H1 (cell line): Measurements from ENCODE around the gene ANKRD40. TPM values are rescaled to one million over a fixed set of nuclear protein-coding genes. Genes with fewer than 3 reads are reported as not detected.

Source experiments
- CTCF ChIA-PET: fragments of 300-600 bp; sonication (Branson Sonifier 250); formaldehyde crosslinking; loops from one replicate; lab custom pipeline; 2021; ENCODE audit not compliant: partially characterized antibody; lab: Charles Lee
- POLR2A ChIA-PET: fragments of 300-600 bp; sonication (Branson Sonifier 250); formaldehyde crosslinking; loops from one replicate; lab custom pipeline; 2021; ENCODE audit warnings: inconsistent platforms; ENCODE audit not compliant: partially characterized antibody; lab: Charles Lee
- DNase-seq, 2 experiments: peaks; one replicate each; pipeline versions ENCODE4 v3.0.0 to v3.0.0-alpha.2; 2010 to 2022; ENCODE audit warnings: low spot score in 2 of 2, low read depth in 1 of 2, mixed read lengths in 1 of 2
- FAIRE-seq: peaks from 2 replicates; lab custom pipeline; 2011; peaks lifted over from hg19 to GRCh38; lab: Jason Lieb, UNC
- H2AFZ ChIP-seq: 2 replicates; pipeline ENCODE4 v1.8.1; 2012; ENCODE audit warnings: low read length, inconsistent platforms
- H2AK5ac ChIP-seq: 2 replicates; pipeline ENCODE4 v1.6.1; 2013; ENCODE audit warnings: low read depth, low read length
- H2BK120ac ChIP-seq: replicated peaks from 2 replicates; pipeline ENCODE3; 2013; ENCODE audit warnings: low read depth, low read length, inconsistent platforms
- H2BK12ac ChIP-seq: 2 replicates; pipeline ENCODE4 v1.6.1; 2013; ENCODE audit warnings: low read depth, low read length
- H2BK15ac ChIP-seq: 2 replicates; pipeline ENCODE4 v1.6.1; 2013; ENCODE audit warnings: low read length
- H2BK20ac ChIP-seq: 2 replicates; pipeline ENCODE4 v1.6.1; 2013; ENCODE audit warnings: low read length
- H2BK5ac ChIP-seq: 2 replicates; pipeline ENCODE4 v1.6.1; 2013; ENCODE audit warnings: low read depth, low read length
- H3K14ac ChIP-seq: 2 replicates; pipeline ENCODE4 v1.6.1; 2013; ENCODE audit warnings: inconsistent platforms; ENCODE audit not compliant: insufficient read length
- H3K18ac ChIP-seq: 2 replicates; pipeline ENCODE4 v1.6.1; 2013; ENCODE audit warnings: low read length; ENCODE audit errors: extremely low read depth
- H3K23ac ChIP-seq: 2 replicates; pipeline ENCODE4 v1.6.1; 2013; ENCODE audit warnings: inconsistent platforms; ENCODE audit not compliant: insufficient read length
- H3K23me2 ChIP-seq: 2 replicates; pipeline ENCODE4 v1.6.1; 2013; ENCODE audit warnings: low read depth, low read length
- H3K27ac ChIP-seq: 2 replicates; pipeline ENCODE4 v1.6.1; 2011; ENCODE audit warnings: low read depth, low read length, inconsistent platforms
- H3K27me3 ChIP-seq, 4 experiments: replicated peaks in 1 of 4; 1 replicate in 1 of 4; 2 replicates in 3 of 4; pipeline versions ENCODE4 v1.6.1 to v1.8.1; 2011 to 2013; ENCODE audit warnings: low read length in 3 of 4, mild to moderate bottlenecking in 3 of 4, inconsistent platforms in 2 of 4, mixed read lengths in 2 of 4, moderate library complexity in 1 of 4; ENCODE audit not compliant: control insufficient read depth in 3 of 4, insufficient read depth in 3 of 4; ENCODE audit errors: extremely low read depth in 1 of 4
- H3K36me3 ChIP-seq, 4 experiments: 2 replicates each; pipeline versions ENCODE4 v1.6.1 to v1.8.1; 2011 to 2013; ENCODE audit warnings: mild to moderate bottlenecking in 4 of 4, low read length in 3 of 4, moderate library complexity in 2 of 4, control low read depth in 1 of 4, inconsistent platforms in 1 of 4; ENCODE audit not compliant: insufficient read depth in 4 of 4, control insufficient read depth in 2 of 4
- H3K4ac ChIP-seq: replicated peaks from 2 replicates; pipeline ENCODE3; 2013; ENCODE audit warnings: low read length, low read depth, mixed read lengths, inconsistent platforms; ENCODE audit not compliant: insufficient read length
- H3K4me1 ChIP-seq, 4 experiments: replicated peaks in 1 of 4; 1 replicate in 1 of 4; 2 replicates in 3 of 4; pipeline versions ENCODE4 v1.6.1 to v1.8.1; 2011 to 2013; ENCODE audit warnings: low read length in 3 of 4, inconsistent platforms in 2 of 4, mixed read lengths in 1 of 4; ENCODE audit not compliant: insufficient read depth in 4 of 4, control insufficient read depth in 3 of 4
- H3K4me2 ChIP-seq, 2 experiments: 2 replicates each; pipeline versions ENCODE4 v1.6.1 to v1.8.1; 2011 to 2013; ENCODE audit warnings: low read depth in 2 of 2, low read length in 2 of 2, control low read depth in 1 of 2, inconsistent platforms in 1 of 2, mild to moderate bottlenecking in 1 of 2; ENCODE audit not compliant: insufficient read depth in 1 of 2
- H3K4me3 ChIP-seq, 4 experiments: fragments of 200-600, 300-600 bp in 1 of 4; sonication (generic), shearing (Covaris generic), sonication (Bioruptor Twin) in 1 of 4; 2 replicates each; pipeline versions ENCODE4 v1.5.1 to v1.8.1; 2011 to 2016; ENCODE audit warnings: low read length in 4 of 4, low read depth in 3 of 4, control low read depth in 2 of 4, inconsistent platforms in 2 of 4, mild to moderate bottlenecking in 2 of 4, mixed read lengths in 1 of 4, moderate library complexity in 1 of 4; ENCODE audit not compliant: insufficient read depth in 2 of 4; ENCODE audit errors: extremely low read depth in 1 of 4
- H3K56ac ChIP-seq: replicated peaks from 2 replicates; pipeline ENCODE3; 2013; ENCODE audit warnings: low read depth, mild to moderate bottlenecking, mixed read lengths, low read length, inconsistent platforms; ENCODE audit not compliant: insufficient read length
- H3K79me1 ChIP-seq: 2 replicates; pipeline ENCODE4 v1.6.1; 2013; ENCODE audit warnings: low read depth, low read length, control low read depth
- H3K79me2 ChIP-seq, 2 experiments: 2 replicates each; pipeline versions ENCODE4 v1.6.1 to v1.8.1; 2012 to 2013; ENCODE audit warnings: low read length in 2 of 2, mild to moderate bottlenecking in 2 of 2, inconsistent platforms in 1 of 2; ENCODE audit not compliant: insufficient read depth in 2 of 2, control insufficient read depth in 1 of 2
- H3K9ac ChIP-seq, 4 experiments: replicated peaks in 1 of 4; 1 replicate in 1 of 4; 2 replicates in 3 of 4; pipeline versions ENCODE4 v1.6.1 to v1.8.1; 2011 to 2013; ENCODE audit warnings: low read depth in 3 of 4, low read length in 3 of 4, control low read depth in 2 of 4, mild to moderate bottlenecking in 2 of 4, moderate library complexity in 2 of 4, inconsistent platforms in 1 of 4; ENCODE audit errors: extremely low read depth in 1 of 4
- H3K9me3 ChIP-seq, 2 experiments: 2 replicates each; pipeline versions ENCODE4 v1.6.1 to v1.8.1; 2012 to 2013; ENCODE audit warnings: mild to moderate bottlenecking in 2 of 2, moderate library complexity in 2 of 2, control low read depth in 1 of 2, inconsistent platforms in 1 of 2, low read depth in 1 of 2, low read length in 1 of 2, mixed read lengths in 1 of 2; ENCODE audit not compliant: insufficient read depth in 2 of 2
- H4K20me1 ChIP-seq, 2 experiments: replicated peaks in 1 of 2; 2 replicates each; pipeline versions ENCODE3 to v1.8.1; 2011 to 2013; ENCODE audit warnings: inconsistent platforms in 2 of 2, low read length in 2 of 2, mild to moderate bottlenecking in 1 of 2; ENCODE audit not compliant: insufficient read depth in 2 of 2, control insufficient read depth in 1 of 2
- H4K5ac ChIP-seq: 2 replicates; pipeline ENCODE4 v1.6.1; 2013; ENCODE audit warnings: low read length, low read depth, mixed read lengths, inconsistent platforms; ENCODE audit not compliant: insufficient read length
- H4K8ac ChIP-seq: 2 replicates; pipeline ENCODE4 v1.8.0; 2013; ENCODE audit warnings: mild to moderate bottlenecking, moderate library complexity, low read length, inconsistent platforms; ENCODE audit not compliant: insufficient read depth; ENCODE audit errors: extremely low read depth
- H4K91ac ChIP-seq: replicated peaks from 2 replicates; pipeline ENCODE3; 2013; ENCODE audit warnings: low read length, mixed read lengths, inconsistent platforms; ENCODE audit not compliant: insufficient read length
- CBX8 ChIP-seq: fragments of 300-800, 300-1000 bp; sonication (generic); IDR thresholded peaks from 2 replicates; pipeline ENCODE4 v1.7.1; 2016; ENCODE audit warnings: low read depth, low read length, borderline replicate concordance
- GTF2F1 ChIP-seq: IDR thresholded peaks from 2 replicates; pipeline ENCODE4 v1.6.1; 2012; ENCODE audit warnings: low read depth, low read length, improper control_type of control experiment, borderline replicate concordance
- JUN ChIP-seq: IDR thresholded peaks from 2 replicates; pipeline ENCODE4 v1.6.1; 2011; ENCODE audit warnings: low read depth, mild to moderate bottlenecking, improper control_type of control experiment, low read length
- MAFK ChIP-seq: IDR thresholded peaks from 2 replicates; pipeline ENCODE4 v1.6.1; 2012; ENCODE audit warnings: low read depth, mild to moderate bottlenecking, improper control_type of control experiment, low read length
- MAX ChIP-seq: IDR thresholded peaks from 2 replicates; pipeline ENCODE4 v1.6.1; 2012; ENCODE audit warnings: inconsistent platforms
- POLR2A ChIP-seq, 2 experiments: IDR thresholded peaks; 1 replicate in 1 of 2; 2 replicates in 1 of 2; pipeline ENCODE4 v1.6.1; 2011; ENCODE audit warnings: low read depth in 2 of 2, low read length in 2 of 2, mild to moderate bottlenecking in 2 of 2; ENCODE audit errors: control extremely low read depth in 1 of 2
- POLR2AphosphoS5 ChIP-seq: IDR thresholded peaks from 2 replicates; pipeline ENCODE4 v1.6.1; 2011; ENCODE audit warnings: low read depth, low read length
- RFX5 ChIP-seq: IDR thresholded peaks from 2 replicates; pipeline ENCODE4 v1.6.1; 2011; ENCODE audit warnings: low read depth, low read length, improper control_type of control experiment, borderline replicate concordance
- RXRA ChIP-seq: IDR thresholded peaks from 2 replicates; pipeline ENCODE4 v1.6.1; 2011; ENCODE audit warnings: low read depth, mild to moderate bottlenecking, low read length, moderate library complexity; ENCODE audit not compliant: insufficient read depth
- SIX5 ChIP-seq: IDR thresholded peaks from 2 replicates; pipeline ENCODE4 v1.6.1; 2011; ENCODE audit warnings: mild to moderate bottlenecking, low read depth, low read length
- SP1 ChIP-seq: IDR thresholded peaks from 2 replicates; pipeline ENCODE4 v1.6.1; 2011; ENCODE audit warnings: low read depth, low read length
- SP2 ChIP-seq: IDR thresholded peaks from 2 replicates; pipeline ENCODE4 v1.6.1; 2012; ENCODE audit warnings: mild to moderate bottlenecking, low read length, inconsistent platforms
- SP4 ChIP-seq: IDR thresholded peaks from 2 replicates; pipeline ENCODE4 v1.6.1; 2012; ENCODE audit warnings: low read length, inconsistent platforms
- TCF12 ChIP-seq: IDR thresholded peaks from 2 replicates; pipeline ENCODE4 v1.6.1; 2011; ENCODE audit warnings: low read depth, mild to moderate bottlenecking, low read length
- whole genome bisulfite sequencing, 2 experiments: shearing (Covaris generic) in 1 of 2; methylation state at CpG; one replicate each; pipeline versions ENCODE4 v1.1.6 to v1.1.7; 2013 to 2015; ENCODE audit warnings: low lambda C conversion rate in 2 of 2, mixed read lengths in 2 of 2, inconsistent platforms in 1 of 2, low coverage in 1 of 2, missing lambda C conversion rate in 1 of 2; ENCODE audit not compliant: insufficient replicate concordance in 2 of 2, insufficient coverage in 1 of 2, insufficient read length in 1 of 2; ENCODE audit errors: extremely low coverage in 1 of 2, missing lambda C conversion rate in 1 of 2; 5-methylcytosine and 5-hydroxymethylcytosine counted together
- polyA plus RNA-seq, 7 experiments: library from polyadenylated mRNA; depleted of rRNA in 3 of 7; stranded (reverse) in 5 of 7; unstranded in 2 of 7; fragments of >200 nt in 5 of 7; fragments of 200-250 nt in 2 of 7; gene quantifications; 1 replicate in 5 of 7; 2 replicates in 1 of 7; 4 replicates in 1 of 7; pipeline versions ENCODE4 v1.2.1 to v1.2.3, GENCODE V29; 2011 to 2013; ENCODE audit warnings: missing spikeins in 2 of 7, mixed read lengths in 2 of 7
- total RNA-seq: library from RNA; stranded (reverse); fragmentation: NEBNext Ultra II Directional; extraction: Animal tissue kit (Norgen Biotek cat#: 25700); gene quantifications from 2 replicates; pipeline ENCODE4 v1.2.1, GENCODE V29; 2021

The ANKRD40 gene
- total and polyA plus RNA-seq, 2 of the 8 experiments (the other 6 are each of a cell fraction or from before 2014, with no cell fraction given): 26.1 to 50.1 TPM

GRCh38 chr17:50683434-50684287 is 24.1 kb downstream of the ANKRD40 start:
- Histone ChIP-seq H2BK120ac (no peak overlapping the region), H3K9me3 (no peaks in the 10 kb centered on the region), H4K91ac (peak overlapping the region; percentile 62), H3K79me1 (no peaks in the 10 kb centered on the region), H2BK12ac (no peak overlapping the region), H3K9ac (no peak overlapping the region), H3K27ac (no peak overlapping the region), H2AFZ (no peak overlapping the region), H3K56ac (no peak overlapping the region), H2BK5ac (peak overlapping the region; percentile 9; the same call in 1 of the 2 replicates), H3K18ac (no peak overlapping the region), H3K23me2 (no peaks in the 10 kb centered on the region), H3K14ac (no peak overlapping the region), H3K36me3 (no peaks in the 10 kb centered on the region), H3K4me3 (no peak overlapping the region), H2BK15ac (no peak overlapping the region), H4K8ac (peak overlapping the region; percentile 28; the same call in 1 of the 2 replicates), H2BK20ac (no peak overlapping the region), H3K27me3 (no peaks in the 10 kb centered on the region), H3K79me2 (no peaks in the 10 kb centered on the region), H3K4me1 (peaks cover 0 to 13% (median 1%) of the 10 kb centered on the region in 4 experiments; a peak in 3 of 7 replicates), H2AK5ac (no peak overlapping the region), H4K20me1 (no peaks in the 10 kb centered on the region), H3K23ac (no peak overlapping the region), H3K4ac (no peak overlapping the region), H4K5ac (no peak overlapping the region), H3K4me2 (no peak overlapping the region)
- DNase-seq (no peak), FAIRE-seq (no peak)
- 91% methylated on average over 25 of the region's 28 CpGs; no CpG with 5 or more reads in 1 of the 2 experiments for WGBS, 2 experiments
- CTCF ChIA-PET: interaction anchor here (0.8 to 20.2 kb wide), 19 partner anchors 9 to 321 kb away, joined by 3 to 391 read pairs (median 4); no protein-coding TSS in a partner anchor
- POLR2A ChIA-PET: interaction anchor here (1.0 to 1.4 kb wide), 6 partner anchors 9 to 183 kb away, joined by 3 to 4 read pairs (median 3); partner anchors contain the start of gene LUC7L3
- TF ChIP-seq SP4: no peak
- TF ChIP-seq GTF2F1: no peak
- TF ChIP-seq JUN: no peak
- TF ChIP-seq RXRA: no peak
- TF ChIP-seq RFX5: no peak
- no peak for TF ChIP-seq POLR2A (IDR thresholded peaks at IDR 0.05; ENCODE audit: control extremely low read depth in 1 of 2, low read depth in 2 of 2, low read length in 2 of 2)
- no peak for TF ChIP-seq MAX
- no peak for TF ChIP-seq POLR2AphosphoS5
- TF ChIP-seq SP1: no peak
- no peak for TF ChIP-seq SP2
- no peak for TF ChIP-seq SIX5
- no peak for TF ChIP-seq MAFK
- no peak for TF ChIP-seq CBX8
- no peak for TF ChIP-seq TCF12
